Stimulated activated CD4-positive, alpha-beta T cell treated with anti-CD3 and anti-CD28 coated beads, Interleukin-15, amount 100 ng/mL, for 1 hour (primary cell): Measurements from ENCODE around the gene SLC25A38.

Experiments
- DNase-seq, 2 donors: peaks; one replicate each; pipeline ENCODE4 v3.0.0-alpha.2; 2020; ENCODE audit warnings: low read depth in 1 of 2, low spot score in 1 of 2

The SLC25A38 gene

GRCh38 chr3:39376959-39377634 is 6.1 kb upstream of the SLC25A38 start:
- DNase-seq, result no peak

- peak; percentile 12 to 19 for DNase-seq
These were observed 5.1 kb upstream of the SLC25A38 start for GRCh38 chr3:39378088-39378487.

DNA sequence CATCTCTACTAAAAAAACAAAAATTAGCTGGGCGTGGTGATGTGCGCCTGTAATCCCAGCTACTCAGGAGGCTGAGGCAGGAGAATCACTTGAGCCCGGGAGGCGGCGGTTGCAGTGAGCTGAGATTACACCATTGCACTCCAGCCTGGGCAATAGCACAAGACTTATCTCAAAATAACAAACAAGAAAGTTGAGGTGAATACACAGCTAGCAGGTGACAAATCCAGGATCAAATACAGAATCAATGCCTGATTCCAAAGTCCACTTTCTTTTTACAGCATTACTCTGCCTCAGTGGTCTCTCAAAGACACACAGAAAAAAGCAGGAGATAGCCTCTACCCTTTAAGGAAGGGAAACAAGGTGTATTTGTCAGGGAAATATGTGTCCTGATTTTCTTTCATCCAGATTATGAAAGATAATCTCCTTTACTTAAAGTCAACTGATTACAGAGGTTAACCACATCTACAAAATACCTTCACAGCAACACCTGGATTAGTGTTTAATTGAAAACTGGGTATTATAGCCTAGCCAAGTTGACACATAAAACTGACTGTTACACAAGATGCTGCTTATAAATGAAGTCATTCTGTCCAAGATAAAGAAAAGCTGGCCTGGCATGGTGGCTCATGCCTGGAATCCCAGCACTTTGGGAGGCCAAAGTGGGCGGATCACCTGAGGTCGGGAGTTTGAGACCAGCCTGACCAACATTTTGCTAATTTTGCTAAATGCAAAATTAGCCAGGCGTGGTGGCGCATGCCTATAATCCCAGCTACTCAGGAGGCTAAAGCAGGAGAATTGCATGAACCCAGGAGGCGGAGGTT is 4.0 kb upstream of the SLC25A38 start:
- DNase-seq, result no peak

DNA sequence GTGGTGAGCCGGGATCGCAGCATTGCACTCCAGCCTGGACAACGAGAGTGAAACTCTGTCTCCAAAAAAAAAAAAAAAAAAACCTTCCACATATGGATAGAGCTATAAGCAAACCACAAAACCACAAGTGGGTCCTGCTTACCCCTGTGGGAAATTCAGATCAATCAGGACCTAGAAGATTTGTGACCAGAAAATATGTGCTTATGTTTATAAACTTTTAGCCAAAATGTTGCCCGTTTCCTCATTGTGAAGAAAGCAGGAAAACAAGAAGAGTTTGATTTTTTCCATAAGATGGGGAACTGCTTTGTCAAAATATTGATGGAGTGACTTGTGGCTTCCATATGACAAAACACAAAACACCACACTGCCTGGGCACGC is 3.4 kb upstream of the SLC25A38 start:
- DNase-seq, result no peak

- DNase-seq, result no peak
These were observed 1.7 kb upstream of the SLC25A38 start for GRCh38 chr3:39381432-39381831.

GRCh38 chr3:39383881-39384664 is 903 bp downstream of the SLC25A38 start:
- peak; percentile 87 to 93 for DNase-seq

DNA sequence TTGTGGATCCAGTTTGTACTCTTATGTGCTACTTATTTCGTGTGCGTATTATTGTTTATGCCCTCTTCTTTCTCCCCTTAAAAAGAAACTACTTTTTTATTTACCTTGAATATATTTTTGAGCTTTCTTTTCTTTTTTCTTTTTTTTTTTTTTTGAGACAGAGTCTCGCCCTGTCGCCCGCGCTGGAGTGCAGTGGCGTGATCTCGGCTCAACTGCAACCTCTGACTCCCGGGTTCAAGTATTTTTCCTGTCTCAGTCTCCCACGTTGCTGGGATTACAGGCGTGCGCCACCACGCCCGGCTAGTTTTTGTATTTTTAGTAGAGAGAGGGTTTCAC is 1.5 kb downstream of the SLC25A38 start:
- no peak for DNase-seq

DNA sequence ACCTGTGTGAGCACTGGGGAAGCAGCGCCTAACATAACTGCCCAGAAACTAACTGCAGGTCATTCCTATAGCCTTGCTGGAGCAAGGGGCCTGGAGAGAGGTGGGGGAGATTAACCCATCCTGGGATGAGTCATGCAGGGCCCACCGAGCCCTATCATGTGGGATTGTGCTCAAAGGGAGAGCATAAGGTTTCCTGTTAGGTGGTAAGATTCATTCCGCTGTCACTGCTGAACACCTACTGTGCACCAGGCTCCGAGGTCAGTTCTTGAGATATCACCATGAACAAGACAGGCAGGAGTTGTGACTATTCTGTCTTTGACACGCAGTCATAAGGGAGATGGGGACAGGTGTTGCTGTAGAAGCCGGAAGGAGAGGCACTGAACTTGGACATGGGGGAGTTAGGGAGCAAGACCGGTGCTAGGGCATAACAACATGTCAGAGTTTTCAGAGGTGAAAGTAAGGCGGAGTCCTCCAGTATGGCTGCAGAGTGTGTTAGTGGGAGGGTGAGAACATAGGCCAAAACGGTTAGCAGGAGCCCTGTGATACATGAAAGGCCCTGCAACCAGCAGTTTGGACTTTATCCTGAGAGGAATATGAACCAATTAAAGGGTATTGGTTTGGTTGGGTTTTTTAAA is 2.4 kb downstream of the SLC25A38 start:
- DNase-seq, result no peak

GRCh38 chr3:39386318-39386717 is 3.1 kb downstream of the SLC25A38 start:
- no peak for DNase-seq

GRCh38 chr3:39387411-39387975 is 4.3 kb downstream of the SLC25A38 start:
- DNase-seq, result no peak

- DNase-seq, result no peak
These were observed 5.0 kb downstream of the SLC25A38 start for GRCh38 chr3:39388153-39388552.

GRCh38 chr3:39388741-39389248 is 5.6 kb downstream of the SLC25A38 start:
- DNase-seq, result no peak

DNA sequence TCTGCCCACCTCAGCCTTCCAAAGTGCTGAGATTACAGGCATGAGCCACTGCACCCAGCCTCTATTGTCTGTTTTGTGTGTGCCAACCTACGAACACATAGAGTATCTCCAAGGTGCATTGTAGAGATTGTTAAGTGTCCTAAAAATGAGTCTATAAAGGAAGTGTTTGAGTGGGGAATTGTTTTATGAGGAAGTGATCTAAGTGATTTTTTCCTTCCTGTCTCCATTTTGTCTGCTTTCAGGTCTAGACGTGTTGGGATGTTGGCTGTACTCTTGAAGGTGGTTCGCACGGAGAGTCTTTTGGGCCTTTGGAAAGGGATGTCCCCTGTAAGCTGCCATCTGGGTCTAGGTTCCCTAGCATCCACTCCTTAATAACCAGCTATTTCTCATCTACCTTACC is 7.0 kb downstream of the SLC25A38 start:
- DNase-seq, result no peak

GRCh38 chr3:39396690-39397089 is 13.5 kb downstream of the SLC25A38 start:
- no peak for DNase-seq

DNA sequence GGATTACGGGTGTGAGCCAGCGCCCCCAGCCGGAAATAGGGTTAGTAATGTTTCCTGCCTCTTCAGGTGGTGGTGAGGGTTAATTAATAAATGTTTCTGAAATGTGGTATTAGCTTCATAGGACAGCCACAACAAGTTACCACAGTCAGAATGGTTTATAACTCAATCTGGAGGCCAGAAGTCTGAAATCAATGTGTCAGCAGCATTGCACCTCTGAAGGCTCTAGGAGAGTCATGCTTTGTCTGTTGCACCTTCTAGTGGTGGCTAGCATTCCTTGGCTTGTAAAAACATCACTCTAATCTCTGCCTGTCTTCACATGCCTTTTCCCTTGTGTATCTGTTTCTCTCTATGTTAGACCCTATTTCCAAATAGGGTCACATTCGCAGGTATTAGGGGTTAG is 15.5 kb downstream of the SLC25A38 start:
- no peak for DNase-seq

DNA sequence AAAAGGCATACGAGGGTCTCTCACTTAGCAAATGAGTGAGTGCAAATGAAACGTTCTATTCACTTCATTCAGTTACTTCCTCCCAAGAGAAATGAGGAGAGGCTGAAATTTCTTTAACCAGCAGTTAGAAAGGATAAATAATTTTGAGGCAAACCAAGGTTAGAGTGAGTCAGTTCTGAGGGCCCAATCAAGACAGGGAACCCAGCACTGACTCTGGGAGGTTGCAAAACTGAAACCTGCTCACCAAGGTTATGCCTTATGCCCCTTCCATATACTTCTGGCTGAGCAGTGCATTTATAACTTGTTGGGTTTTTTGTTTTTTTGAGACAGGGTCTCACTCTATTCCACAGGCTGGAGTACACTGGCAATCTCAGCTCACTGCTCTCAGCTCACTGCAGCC is 18.8 kb downstream of the SLC25A38 start:
- DNase-seq, result no peak

DNA sequence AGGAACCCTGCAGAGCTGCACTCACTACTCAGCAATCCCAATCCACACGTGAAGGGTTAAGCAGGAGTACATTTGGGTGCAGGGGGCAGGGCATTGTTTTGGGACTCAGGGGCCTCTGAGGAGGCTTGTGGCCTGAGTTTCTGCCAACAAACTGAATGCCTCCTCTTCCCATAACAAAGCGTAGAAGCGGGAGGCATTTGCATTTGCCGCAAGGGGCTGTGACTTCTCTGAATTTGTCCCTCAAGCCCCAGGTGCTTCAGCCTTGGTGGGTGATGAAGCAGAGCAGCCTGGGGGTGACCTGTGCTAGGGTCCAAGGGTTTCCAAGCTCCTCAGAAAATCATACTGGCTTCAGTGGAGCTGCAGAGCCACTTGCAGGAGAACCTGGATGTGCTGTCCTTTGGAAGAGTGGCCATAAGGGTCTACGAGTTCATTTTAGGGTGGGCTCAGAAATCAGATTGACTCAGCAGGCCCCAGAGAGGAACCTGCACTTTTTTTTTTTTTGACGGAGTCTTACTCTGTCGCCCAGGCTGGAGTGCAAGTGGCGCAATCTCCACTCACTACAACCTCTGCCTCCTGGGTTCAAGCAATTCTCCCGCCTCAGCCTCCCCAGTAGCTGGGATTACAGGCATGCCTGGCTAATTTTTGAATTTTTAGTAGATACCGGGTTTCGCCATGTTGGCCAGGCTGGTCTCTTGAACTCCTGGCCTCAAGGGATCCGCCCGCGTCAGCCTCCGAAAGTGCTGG is 21.9 kb downstream of the SLC25A38 start:
- no peak for DNase-seq

GRCh38 chr3:39405687-39406367 is 22.7 kb downstream of the SLC25A38 start:
- no peak for DNase-seq

DNA sequence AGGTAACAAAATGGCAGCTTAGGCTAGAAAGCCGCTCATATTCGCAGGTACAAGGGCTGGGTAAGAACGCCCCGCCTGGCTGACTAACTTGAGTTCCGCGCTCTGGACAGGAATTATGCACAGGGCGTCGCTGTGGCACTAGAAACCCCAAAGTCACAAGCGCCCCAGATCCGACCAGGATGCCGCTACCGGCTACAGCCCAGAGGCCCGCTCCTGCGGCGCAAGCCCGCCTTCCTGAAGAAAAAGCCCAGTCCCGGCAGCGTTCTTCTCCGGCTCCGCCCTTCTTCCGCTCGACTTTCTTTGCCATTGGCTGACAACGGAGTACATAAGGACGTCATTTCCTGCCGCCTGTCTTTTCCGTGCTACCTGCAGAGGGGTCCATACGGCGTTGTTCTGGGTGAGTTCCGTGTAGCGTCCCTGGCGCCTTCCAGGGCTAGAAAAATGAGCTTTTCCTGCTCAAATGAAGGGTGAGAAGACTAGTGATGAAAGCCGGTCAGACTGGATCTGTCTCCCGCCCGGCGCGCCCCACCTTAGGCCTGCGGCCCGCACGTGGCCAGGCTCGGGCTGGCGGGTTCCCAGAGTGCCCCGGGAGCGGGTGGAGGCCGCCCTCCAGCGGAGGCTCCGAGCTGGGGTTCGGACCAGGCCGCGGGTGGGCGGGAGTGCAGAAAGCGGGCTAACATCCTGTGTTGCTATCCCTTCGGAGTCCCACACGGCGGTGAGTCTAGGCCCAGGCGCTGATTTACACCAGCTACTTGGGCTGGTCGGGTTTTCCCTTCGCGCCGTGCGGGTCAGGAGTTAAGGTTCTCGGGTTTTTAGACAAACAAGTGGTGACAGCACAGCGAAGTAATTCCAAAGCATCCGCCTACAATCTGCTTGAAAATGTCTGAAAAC is 23.4 kb downstream of the SLC25A38 start, which contains the start of gene RPSA:
Gene RPSA (plus strand): TSS at position 353 of the 891 bp plus-strand sequence. CDS start 934 bp downstream, outside the sequence.
- peak; percentile 82 to 93 for DNase-seq
